Neural progenitor cell (in vitro differentiated cells): ENCODE data around the gene PLA2G6. TPM values are rescaled to one million over a fixed set of nuclear protein-coding genes. Genes with fewer than 3 reads are reported as not detected.
"Not testable (repeated sequence)": the region's sequence is repeated elsewhere in the genome, so short reads cannot be mapped to it uniquely, and the experiment has no call there.

Experiments used
- DNase-seq: peaks from one replicate; pipeline ENCODE4 v3.0.0-alpha.2; 2016; ENCODE audit warnings: low spot score
- H2AFZ ChIP-seq: fragments of 200-600 bp; sonication (generic); replicated peaks from 2 replicates; pipeline ENCODE4 v1.6.1; 2016; ENCODE audit warnings: antibody characterized with exemption
- H3F3A ChIP-seq: fragments of 200-600 bp; sonication (generic); 2 replicates; pipeline ENCODE4 v1.6.1; 2016; ENCODE audit warnings: antibody characterized with exemption, low read depth
- H3K27ac ChIP-seq: fragments of 200-600 bp; sonication (generic); 2 replicates; pipeline ENCODE4 v1.5.1; 2016; ENCODE audit warnings: mild to moderate bottlenecking
- H3K27me3 ChIP-seq: fragments of 200-600 bp; sonication (generic); 2 replicates; pipeline ENCODE4 v1.6.1; 2016; ENCODE audit warnings: mild to moderate bottlenecking, moderate library complexity
- H3K36me3 ChIP-seq: fragments of 200-600 bp; sonication (generic); 2 replicates; pipeline ENCODE4 v1.5.1; 2016
- H3K4me1 ChIP-seq: fragments of 200-600 bp; sonication (generic); 2 replicates; pipeline ENCODE4 v1.6.1; 2016; ENCODE audit warnings: mixed run types
- H3K4me2 ChIP-seq: fragments of 200-600 bp; sonication (generic); 2 replicates; pipeline ENCODE4 v1.6.1; 2016
- H3K4me3 ChIP-seq: fragments of 200-600 bp; sonication (generic); 2 replicates; pipeline ENCODE4 v1.5.1; 2016
- H3K79me2 ChIP-seq: fragments of 200-600 bp; sonication (generic); 2 replicates; pipeline ENCODE4 v1.6.1; 2016; ENCODE audit warnings: low read depth
- H3K9ac ChIP-seq: fragments of 200-600 bp; sonication (generic); 2 replicates; pipeline ENCODE4 v1.6.1; 2016
- H3K9me3 ChIP-seq: fragments of 200-600 bp; sonication (generic); 2 replicates; pipeline ENCODE4 v1.5.1; 2016; ENCODE audit warnings: low read depth
- H4K20me1 ChIP-seq: fragments of 200-600 bp; sonication (generic); 2 replicates; pipeline ENCODE4 v1.6.1; 2016; ENCODE audit warnings: low read depth
- H3K27ac Mint-ChIP-seq: 3 replicates; pipeline ENCODE4 v1.8.0; 2021; ENCODE audit warnings: mixed read lengths
- H3K27me3 Mint-ChIP-seq: 2 replicates; pipeline ENCODE4 v1.8.0; 2022; ENCODE audit warnings: low read depth, mild to moderate bottlenecking, inconsistent platforms, moderate library complexity, mixed read lengths; ENCODE audit not compliant: insufficient read depth
- H3K36me3 Mint-ChIP-seq: 3 replicates; pipeline ENCODE4 v1.8.0; 2021; ENCODE audit warnings: mixed read lengths
- H3K4me1 Mint-ChIP-seq: 3 replicates; pipeline ENCODE4 v1.8.0; 2021; ENCODE audit warnings: mixed read lengths
- H3K4me3 Mint-ChIP-seq: 3 replicates; pipeline ENCODE4 v1.8.0; 2021; ENCODE audit warnings: mild to moderate bottlenecking, moderate library complexity, mixed read lengths
- H3K9me3 Mint-ChIP-seq: 3 replicates; pipeline ENCODE4 v1.8.0; 2020; ENCODE audit warnings: mixed read lengths
- EZH2 ChIP-seq: fragments of 200-600 bp; sonication (generic); IDR thresholded peaks from 2 replicates; pipeline ENCODE4 v1.6.1; 2017; ENCODE audit warnings: antibody characterized with exemption, mild to moderate bottlenecking, moderate library complexity
- EZH2phosphoT487 ChIP-seq: fragments of 200-600 bp; sonication (generic); IDR thresholded peaks from 2 replicates; pipeline ENCODE4 v1.6.1; 2017; ENCODE audit warnings: antibody characterized with exemption
- total RNA-seq: library from RNA; depleted of rRNA; stranded (reverse); fragments of >200 nt; gene quantifications from 2 replicates; pipeline ENCODE4 v1.2.3, GENCODE V29; 2015; ENCODE audit warnings: low replicate concordance
- TF ChIP-seq, protein P1 (sequence below): fragments of 200-600 bp; sonication (generic); IDR thresholded peaks from 2 replicates; pipeline ENCODE4 v1.5.1; 2017; ENCODE audit warnings: antibody characterized with exemption, mild to moderate bottlenecking

Gene PLA2G6
- total RNA-seq, 1 donor from 2014 or later = 20.1 TPM

DNA sequence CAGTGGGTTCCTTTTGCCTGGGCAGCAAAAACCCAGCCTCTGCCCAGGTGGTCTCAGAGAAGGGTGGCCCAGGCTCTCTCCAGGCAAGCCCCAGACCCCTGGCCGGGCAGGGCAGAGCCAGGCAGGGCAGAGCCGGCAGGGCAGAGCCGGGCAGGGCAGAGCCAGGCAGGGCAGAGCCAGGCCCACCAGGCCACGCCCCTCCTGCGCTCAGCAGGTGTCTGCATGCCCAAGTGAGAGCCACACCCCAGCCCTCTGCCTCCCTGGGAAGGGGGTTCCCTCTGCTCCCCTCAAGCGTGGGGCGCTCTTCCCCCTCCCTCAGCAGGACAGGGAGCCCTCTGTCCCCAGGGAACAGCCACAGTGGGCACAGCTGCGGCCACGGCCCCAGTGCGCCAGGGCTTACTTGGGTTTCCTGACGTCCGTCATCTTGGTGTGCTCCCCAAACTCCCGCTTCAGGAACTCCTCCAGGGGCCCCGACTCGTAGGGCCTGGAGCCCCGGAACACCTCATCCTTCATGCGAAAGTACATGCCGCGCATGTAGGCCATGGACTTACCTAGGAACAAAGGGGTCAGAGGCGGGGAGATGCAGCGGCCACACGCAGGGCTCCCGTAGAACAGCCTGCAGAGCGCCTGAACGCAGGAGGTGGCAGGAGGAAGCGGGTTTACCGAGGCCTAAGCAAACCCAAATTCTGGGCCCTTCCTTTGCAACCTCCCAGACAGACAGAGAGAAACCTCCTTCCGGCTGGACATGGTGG, 61.1 kb downstream of the PLA2G6 start:
- H2AFZ ChIP-seq = no peak overlapping the region
- H3K27ac ChIP-seq = no peak overlapping the region
- TF ChIP-seq, protein P1, sequence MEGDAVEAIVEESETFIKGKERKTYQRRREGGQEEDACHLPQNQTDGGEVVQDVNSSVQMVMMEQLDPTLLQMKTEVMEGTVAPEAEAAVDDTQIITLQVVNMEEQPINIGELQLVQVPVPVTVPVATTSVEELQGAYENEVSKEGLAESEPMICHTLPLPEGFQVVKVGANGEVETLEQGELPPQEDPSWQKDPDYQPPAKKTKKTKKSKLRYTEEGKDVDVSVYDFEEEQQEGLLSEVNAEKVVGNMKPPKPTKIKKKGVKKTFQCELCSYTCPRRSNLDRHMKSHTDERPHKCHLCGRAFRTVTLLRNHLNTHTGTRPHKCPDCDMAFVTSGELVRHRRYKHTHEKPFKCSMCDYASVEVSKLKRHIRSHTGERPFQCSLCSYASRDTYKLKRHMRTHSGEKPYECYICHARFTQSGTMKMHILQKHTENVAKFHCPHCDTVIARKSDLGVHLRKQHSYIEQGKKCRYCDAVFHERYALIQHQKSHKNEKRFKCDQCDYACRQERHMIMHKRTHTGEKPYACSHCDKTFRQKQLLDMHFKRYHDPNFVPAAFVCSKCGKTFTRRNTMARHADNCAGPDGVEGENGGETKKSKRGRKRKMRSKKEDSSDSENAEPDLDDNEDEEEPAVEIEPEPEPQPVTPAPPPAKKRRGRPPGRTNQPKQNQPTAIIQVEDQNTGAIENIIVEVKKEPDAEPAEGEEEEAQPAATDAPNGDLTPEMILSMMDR = no peak
- TF ChIP-seq EZH2phosphoT487 (no peak), EZH2 (no peak)
- H3F3A ChIP-seq = no peaks in the 10 kb centered on the region
- Mint-ChIP-seq H3K4me1 (no peaks in the 10 kb centered on the region), H3K27ac (no peak overlapping the region), H3K27me3 (peaks cover 2% of the 10 kb centered on the region), H3K4me3 (no peak overlapping the region), H3K9me3 (no peaks in the 10 kb centered on the region), H3K36me3 (no peaks in the 10 kb centered on the region)
- no peak overlapping the region for H3K4me3 ChIP-seq
- no peak overlapping the region for H3K4me2 ChIP-seq
- H3K27me3 ChIP-seq = no peaks in the 10 kb centered on the region
- H3K36me3 ChIP-seq = no peaks in the 10 kb centered on the region
- no peaks in the 10 kb centered on the region for H3K4me1 ChIP-seq
- no peak for DNase-seq
- H4K20me1 ChIP-seq = no peaks in the 10 kb centered on the region
- no peak overlapping the region for H3K9ac ChIP-seq
- H3K79me2 ChIP-seq = no peaks in the 10 kb centered on the region
- no peaks in the 10 kb centered on the region for H3K9me3 ChIP-seq

DNA sequence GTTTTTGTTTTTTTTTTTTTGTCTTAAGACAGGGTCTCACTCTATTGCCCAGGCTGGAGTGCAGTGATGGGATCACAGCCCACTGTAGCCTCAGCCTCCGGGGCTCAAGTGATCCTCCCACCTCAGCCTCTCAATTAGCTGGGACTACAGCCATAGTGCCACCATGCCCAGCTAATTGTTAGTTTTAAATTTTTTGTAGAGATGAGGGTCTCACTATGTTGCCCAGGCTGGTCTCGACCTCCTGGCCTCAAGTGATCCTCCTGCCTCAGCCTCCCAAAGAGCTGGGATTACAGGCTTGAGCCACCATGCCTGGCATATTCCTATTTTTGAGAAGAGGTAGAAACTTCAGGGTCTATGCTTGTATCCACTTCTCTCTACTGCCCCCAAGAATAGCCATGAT, 62.9 kb downstream of the PLA2G6 start:
- H3K79me2 ChIP-seq, H4K20me1 ChIP-seq, H3K9ac ChIP-seq, H3K4me2 ChIP-seq, DNase-seq, H3F3A ChIP-seq, H3K4me3 ChIP-seq, H3K27me3 ChIP-seq, H2AFZ ChIP-seq, H3K36me3 ChIP-seq, H3K4me3 Mint-ChIP-seq, H3K27me3 Mint-ChIP-seq, H3K27ac Mint-ChIP-seq, H3K36me3 Mint-ChIP-seq, H3K4me1 Mint-ChIP-seq, H3K9me3 ChIP-seq, H3K4me1 ChIP-seq, H3K27ac ChIP-seq, H3K9me3 Mint-ChIP-seq: not testable (repeated sequence)

DNA sequence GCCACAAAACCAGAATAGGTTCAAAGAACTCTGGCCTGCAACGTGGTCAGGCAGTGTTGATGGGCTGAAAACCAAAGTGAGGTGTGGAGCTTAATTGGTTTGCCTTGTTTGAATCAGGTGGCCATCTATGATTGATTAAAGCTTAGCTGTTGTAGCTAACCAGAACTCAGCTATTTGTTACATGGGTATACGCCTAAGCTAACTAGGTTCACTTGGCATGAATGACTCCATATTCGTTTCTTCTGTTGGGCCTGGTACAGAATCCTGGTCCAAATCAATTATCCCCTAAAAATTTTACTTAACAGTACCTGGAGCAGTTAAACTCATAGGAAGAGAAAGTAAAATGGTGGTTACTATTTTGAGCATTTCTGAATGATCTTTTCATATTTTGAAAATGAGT, 63.4 kb downstream of the PLA2G6 start:
- Histone ChIP-seq H3K4me2 (no peak overlapping the region), H4K20me1 (no peaks in the 10 kb centered on the region), H3K79me2 (no peaks in the 10 kb centered on the region), H2AFZ (no peak overlapping the region), H3K4me1 (no peaks in the 10 kb centered on the region), H3K27me3 (no peaks in the 10 kb centered on the region), H3K4me3 (no peak overlapping the region), H3F3A (no peaks in the 10 kb centered on the region), H3K27ac (no peak overlapping the region), H3K36me3 (no peaks in the 10 kb centered on the region), H3K9ac (no peak overlapping the region), H3K9me3 (no peaks in the 10 kb centered on the region)
- Mint-ChIP-seq H3K4me3 (no peak overlapping the region), H3K9me3 (no peaks in the 10 kb centered on the region), H3K27ac (no peak overlapping the region), H3K27me3 (no peaks in the 10 kb centered on the region), H3K4me1 (peaks cover 10% of the 10 kb centered on the region), H3K36me3 (no peaks in the 10 kb centered on the region)
- TF ChIP-seq EZH2phosphoT487 = no peak
- TF ChIP-seq, protein P1 = no peak
- TF ChIP-seq EZH2 = no peak
- no peak for DNase-seq

DNA sequence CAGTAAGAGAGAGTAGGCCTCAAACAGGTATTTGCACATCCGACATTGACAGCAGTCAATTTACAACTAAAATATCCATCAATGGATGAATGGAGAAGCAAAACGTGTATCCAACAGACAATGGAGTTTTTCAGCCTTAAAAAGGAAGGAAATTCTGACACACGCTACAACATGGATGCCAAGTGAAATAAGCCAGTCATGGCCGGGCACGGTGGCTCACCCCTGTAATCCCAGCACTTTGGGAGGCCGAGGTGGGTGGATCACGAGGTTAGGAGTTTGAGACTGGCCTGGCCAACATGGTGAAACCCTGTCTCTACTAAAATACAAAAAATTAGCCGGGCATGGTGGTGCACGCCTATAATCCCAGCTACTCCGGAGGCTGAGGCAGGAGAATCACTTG, 64.1 kb downstream of the PLA2G6 start:
- not testable (repeated sequence) for DNase-seq, H3K4me1 ChIP-seq, H3K9me3 Mint-ChIP-seq, H4K20me1 ChIP-seq, H3K27me3 ChIP-seq, H3K27ac Mint-ChIP-seq, H3K36me3 ChIP-seq, H2AFZ ChIP-seq, H3F3A ChIP-seq, H3K27ac ChIP-seq, H3K27me3 Mint-ChIP-seq, H3K4me2 ChIP-seq, H3K36me3 Mint-ChIP-seq, H3K4me3 ChIP-seq, H3K4me3 Mint-ChIP-seq, H3K9ac ChIP-seq, H3K9me3 ChIP-seq, H3K79me2 ChIP-seq
- peaks cover 12% of the 10 kb centered on the region for H3K4me1 Mint-ChIP-seq
